Osteoblast (primary cell): ENCODE measurements around the gene SLC25A33. TPM values are rescaled to one million over a fixed set of nuclear protein-coding genes. Genes with fewer than 3 reads are reported as not detected.
A peak's percentile ranks its signal among the peaks of the same experiment; 100 is the strongest.

Experiments used
- DNase-seq: peaks from one replicate; pipeline ENCODE4 v3.0.0; 2011; ENCODE audit warnings: low spot score, mixed read lengths; ENCODE audit not compliant: insufficient read length; ENCODE audit errors: missing footprints
- H2AFZ ChIP-seq: 2 replicates; pipeline ENCODE4 v1.6.0; 2011; ENCODE audit warnings: mild to moderate bottlenecking, low read length
- H3K27ac ChIP-seq: 2 replicates; pipeline ENCODE4 v1.5.1; 2011; ENCODE audit warnings: mild to moderate bottlenecking, low read depth, low read length, moderate library complexity
- H3K27me3 ChIP-seq: 2 replicates; pipeline ENCODE4 v1.6.0; 2012; ENCODE audit warnings: mild to moderate bottlenecking, control low read depth, inconsistent platforms, low read length, moderate library complexity; ENCODE audit not compliant: insufficient read depth
- H3K36me3 ChIP-seq: 2 replicates; pipeline ENCODE4 v1.5.1; 2011; ENCODE audit warnings: mild to moderate bottlenecking, low read length, control low read depth, moderate library complexity; ENCODE audit not compliant: insufficient read depth
- H3K4me1 ChIP-seq: 2 replicates; pipeline ENCODE4 v1.5.1; 2011; ENCODE audit warnings: mild to moderate bottlenecking, low read length, control low read depth, moderate library complexity; ENCODE audit not compliant: insufficient read depth
- H3K4me2 ChIP-seq: 2 replicates; pipeline ENCODE4 v1.6.0; 2011; ENCODE audit warnings: mild to moderate bottlenecking, low read length; ENCODE audit not compliant: insufficient read depth
- H3K4me3 ChIP-seq: fragments of 200-600 bp; sonication (generic); 3 replicates; pipeline ENCODE4 v1.5.1; 2012; ENCODE audit warnings: mild to moderate bottlenecking, low read length, inconsistent platforms; ENCODE audit not compliant: insufficient read depth
- H3K79me2 ChIP-seq: 2 replicates; pipeline ENCODE4 v1.6.0; 2012; ENCODE audit warnings: mild to moderate bottlenecking, low read length, control low read depth, inconsistent platforms; ENCODE audit not compliant: insufficient read depth
- H3K9me3 ChIP-seq: 2 replicates; pipeline ENCODE4 v1.5.1; 2011; ENCODE audit warnings: low read depth, low read length, control low read depth
- H4K20me1 ChIP-seq: 2 replicates; pipeline ENCODE4 v1.6.0; 2012; ENCODE audit warnings: mild to moderate bottlenecking, low read length, control low read depth; ENCODE audit not compliant: insufficient read depth
- CTCF ChIP-seq: IDR thresholded peaks from 2 replicates; pipeline ENCODE4 v1.5.1; 2011; ENCODE audit warnings: mild to moderate bottlenecking, low read depth, low read length, moderate library complexity; ENCODE audit errors: extremely low read depth
- total RNA-seq: library from RNA; depleted of rRNA; stranded (reverse); fragments of >200 nt; gene quantifications from 2 replicates; pipeline ENCODE4 v1.2.3, GENCODE V29; 2012

The SLC25A33 gene
- total RNA-seq, 1 donor = 7.2 TPM

- Histone ChIP-seq H3K27ac (peak overlapping the region; percentile 24), H3K27me3 (no peaks in the 10 kb centered on the region), H3K9me3 (no peaks in the 10 kb centered on the region), H2AFZ (no peak overlapping the region), H3K79me2 (peaks cover 67% of the 10 kb centered on the region), H4K20me1 (peaks cover 46% of the 10 kb centered on the region), H3K4me1 (peaks cover 17% of the 10 kb centered on the region), H3K36me3 (peaks cover 4% of the 10 kb centered on the region), H3K4me3 (no peak overlapping the region), H3K4me2 (no peak overlapping the region)
- DNase-seq = peak; percentile 98
- no peak for TF ChIP-seq CTCF
These were observed 54.5 kb downstream of the SLC25A33 start for GRCh38 chr1:9593492-9594465.

GRCh38 chr1:9594471-9595155, 55.3 kb downstream of the SLC25A33 start:
- Histone ChIP-seq H3K27me3 (no peaks in the 10 kb centered on the region), H2AFZ (no peak overlapping the region), H3K79me2 (peaks cover 62% of the 10 kb centered on the region), H3K4me3 (no peak overlapping the region), H3K9me3 (no peaks in the 10 kb centered on the region), H3K4me1 (peaks cover 12% of the 10 kb centered on the region), H3K27ac (no peak overlapping the region), H3K4me2 (no peak overlapping the region), H3K36me3 (peaks cover 4% of the 10 kb centered on the region), H4K20me1 (peaks cover 44% of the 10 kb centered on the region)
- TF ChIP-seq CTCF = no peak
- peak; percentile 74 for DNase-seq

DNA sequence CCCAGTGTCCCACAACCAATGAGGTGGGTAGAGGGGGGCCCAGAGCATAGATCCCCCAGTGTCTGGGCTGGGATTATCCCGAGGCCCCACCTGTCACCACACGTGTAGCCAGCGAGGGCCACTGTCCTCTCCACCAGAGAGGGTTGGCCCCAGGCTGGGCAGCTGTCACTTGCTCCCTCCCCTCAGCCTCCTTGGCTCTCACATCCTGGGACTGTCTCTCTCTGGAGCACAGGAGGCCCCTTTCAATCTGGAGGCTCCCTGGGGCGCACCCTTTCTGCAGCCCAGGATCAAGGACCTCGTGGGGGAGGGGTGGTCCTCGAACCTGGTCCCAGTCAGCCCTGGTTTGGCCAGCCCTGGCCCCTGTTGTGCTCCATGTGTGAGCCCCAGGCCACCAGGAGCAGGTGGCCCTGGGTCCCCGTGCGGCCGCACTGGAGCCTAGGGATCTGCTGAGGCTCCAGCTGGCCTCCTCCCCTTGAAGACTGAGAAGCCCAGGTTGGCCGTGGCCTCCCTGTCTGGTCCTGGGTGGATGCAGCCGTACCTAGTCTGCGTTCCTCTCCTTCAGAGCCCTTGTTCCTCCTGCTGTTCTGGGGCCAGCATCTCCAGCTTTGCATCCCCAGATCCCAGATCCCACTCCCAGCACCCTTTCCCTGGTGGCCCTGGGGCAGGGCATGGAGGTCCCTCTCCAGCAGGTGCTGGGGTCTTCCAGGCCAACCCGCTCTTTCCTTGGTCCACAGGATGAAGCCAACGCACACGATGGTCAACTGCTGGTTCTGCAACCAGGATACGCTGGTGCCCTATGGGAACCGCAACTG, 56.1 kb downstream of the SLC25A33 start:
- H3K27ac ChIP-seq = no peak overlapping the region
- no peaks in the 10 kb centered on the region for H3K9me3 ChIP-seq
- no peak overlapping the region for H3K4me2 ChIP-seq
- H2AFZ ChIP-seq = no peak overlapping the region
- H3K27me3 ChIP-seq = no peaks in the 10 kb centered on the region
- H3K36me3 ChIP-seq = peaks cover 4% of the 10 kb centered on the region
- peaks cover 37% of the 10 kb centered on the region for H4K20me1 ChIP-seq
- peaks cover 54% of the 10 kb centered on the region for H3K79me2 ChIP-seq
- H3K4me3 ChIP-seq = no peak overlapping the region
- DNase-seq = peak; percentile 68
- TF ChIP-seq CTCF = no peak
- peaks cover 7% of the 10 kb centered on the region for H3K4me1 ChIP-seq
